GM18526 (cell line): ENCODE data around the gene RAMACL.
A peak's percentile ranks its signal among the peaks of the same experiment; 100 is the strongest.

ENCODE experiments used
- POLR2A ChIP-seq: IDR thresholded peaks from 3 replicates; pipeline ENCODE4 v1.6.1; 2011; ENCODE audit not compliant: insufficient read length; ENCODE audit errors: extremely low read depth

Gene RAMACL

DNA sequence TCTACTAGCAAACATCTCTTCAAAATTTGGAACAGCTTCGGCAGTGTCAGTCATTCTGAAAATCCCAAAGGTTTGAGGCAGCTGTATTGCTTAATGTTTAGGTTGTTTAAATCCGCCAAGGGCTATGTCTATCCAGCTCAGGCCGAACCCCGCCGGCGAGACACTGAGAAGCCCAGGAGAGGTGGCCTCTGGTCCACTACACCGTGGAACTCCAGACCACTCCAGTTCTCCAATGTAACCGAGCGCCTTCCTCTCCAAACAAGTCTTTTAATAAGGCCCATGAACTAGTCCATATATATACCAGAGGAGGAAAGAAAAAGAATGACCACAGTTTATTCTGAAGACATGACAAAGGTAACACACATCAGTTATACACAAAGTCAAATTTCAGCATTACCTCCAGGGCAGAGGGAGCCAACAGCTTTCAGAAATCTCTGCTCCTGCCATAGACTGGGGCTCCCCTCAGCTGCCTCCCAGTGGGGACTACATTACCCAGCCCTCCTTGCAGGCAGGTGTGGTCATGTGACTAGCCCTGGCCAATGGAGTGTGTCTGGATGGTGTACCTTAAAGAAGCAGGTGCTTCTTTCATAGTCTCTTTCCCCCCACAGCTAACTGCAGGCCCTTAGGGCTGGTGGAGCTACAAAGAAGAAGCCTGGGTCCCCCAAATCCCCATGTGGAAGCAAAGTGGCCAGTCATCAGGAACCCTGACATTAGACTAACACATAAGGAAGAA lies at the start of gene RAMACL:
RAMACL (minus strand) TSS at position 255 of the 733 bp plus-strand sequence; CDS start at position 54, 201 bp downstream.
- TF ChIP-seq POLR2A = no peak

DNA sequence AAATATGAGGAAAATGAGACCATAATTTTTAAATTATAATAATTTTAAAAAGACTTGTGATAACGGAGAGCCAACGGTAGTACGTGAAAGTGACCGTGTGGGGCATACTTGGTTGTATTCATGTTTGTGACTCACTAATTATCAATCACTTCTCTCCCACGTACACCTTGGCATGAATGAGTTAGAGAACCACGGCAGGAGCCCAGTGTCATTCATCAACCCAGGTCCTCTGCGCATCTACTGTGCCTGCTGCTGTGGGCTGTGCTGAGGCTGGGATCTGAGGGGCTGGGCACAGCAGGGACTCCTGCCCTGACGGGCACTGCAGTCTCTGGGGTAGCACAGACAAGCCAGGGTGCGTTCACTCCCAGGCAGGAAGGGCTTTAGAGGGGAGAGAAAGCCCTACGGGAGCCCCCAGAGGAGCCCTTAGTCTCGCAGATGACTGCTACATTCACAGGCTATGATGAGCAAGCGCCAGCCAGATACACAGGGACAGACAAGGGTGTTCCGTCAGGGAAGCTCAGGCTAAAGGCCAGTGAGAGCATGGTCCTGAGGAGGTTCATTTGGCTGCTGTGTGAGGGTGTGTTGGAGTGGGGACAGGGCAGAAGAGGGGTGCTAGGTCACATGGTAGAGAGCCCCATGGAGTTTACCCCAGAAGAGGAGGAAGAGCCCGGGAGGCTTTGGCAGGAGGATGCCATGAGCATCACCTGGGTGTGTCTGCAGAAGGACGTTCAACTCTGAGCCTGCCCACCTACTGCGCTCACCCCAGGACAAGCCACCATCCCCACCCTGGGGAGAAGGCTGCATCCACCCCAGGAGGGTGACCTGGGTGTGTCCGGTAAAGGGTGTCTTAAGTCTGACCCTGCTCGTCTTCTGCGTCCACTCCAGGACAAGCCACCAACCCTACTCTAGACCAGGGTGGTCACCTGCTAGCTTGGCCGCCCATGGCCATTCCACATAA lies 48.8 kb upstream of the RAMACL start:
- TF ChIP-seq POLR2A = no peak

DNA sequence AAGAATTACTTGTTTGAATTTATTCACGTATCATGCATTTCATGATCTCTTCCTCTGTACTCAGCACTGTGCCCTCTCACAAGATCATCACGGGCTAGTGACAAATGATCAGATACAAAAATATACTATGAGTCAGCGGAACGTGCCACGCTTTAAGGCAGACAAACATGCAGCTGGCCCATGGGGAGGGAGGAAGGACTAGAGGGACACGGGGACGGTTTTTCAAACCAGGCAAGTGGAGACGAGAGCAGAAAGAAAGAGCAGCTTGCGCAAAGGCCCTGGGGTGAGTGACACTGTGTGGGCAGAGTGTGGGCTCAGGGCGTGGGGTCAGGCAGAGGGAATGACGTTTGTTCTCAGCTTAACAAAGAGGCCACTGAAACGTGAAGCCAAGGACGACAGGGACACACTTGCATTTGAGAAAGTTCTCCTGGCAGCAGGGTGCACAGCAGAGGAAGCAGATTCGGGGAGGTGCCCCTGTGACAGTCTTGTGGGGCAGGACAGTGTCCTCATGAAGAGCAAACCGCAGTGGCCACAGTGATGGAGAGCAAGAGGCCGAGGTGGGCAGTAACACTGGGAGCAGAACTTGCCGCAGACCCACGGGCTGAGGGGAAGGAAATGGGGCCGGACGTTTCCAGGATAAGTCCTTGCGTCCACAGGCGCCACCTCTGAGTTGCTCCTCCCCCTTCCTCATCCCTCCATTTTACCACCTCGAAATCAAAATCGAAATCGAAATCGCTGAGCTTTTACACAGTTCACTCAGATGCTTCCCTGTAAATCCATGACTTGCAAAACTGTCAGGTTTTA lies 47.5 kb upstream of the RAMACL start:
- no peak for TF ChIP-seq POLR2A

DNA sequence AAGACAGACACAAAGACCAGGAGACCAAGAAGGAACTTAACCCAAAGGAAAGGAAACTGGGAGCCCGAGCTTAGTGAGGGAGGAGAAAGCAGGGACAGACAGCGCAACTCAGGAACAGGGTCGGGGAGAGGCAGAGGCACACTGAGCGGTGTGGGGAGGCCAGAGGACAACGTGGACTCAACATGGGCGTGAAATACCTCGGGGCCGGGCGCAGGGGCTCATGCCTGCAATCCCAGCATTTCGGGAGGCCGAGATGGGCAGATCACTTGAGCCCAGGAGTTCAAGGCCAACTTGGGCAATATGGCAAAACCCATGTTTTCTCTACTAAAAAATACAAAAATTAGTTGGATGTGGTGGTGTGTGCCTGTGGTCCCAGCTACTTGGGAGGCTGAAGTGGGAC lies 46.3 kb upstream of the RAMACL start:
- TF ChIP-seq POLR2A = no peak

DNA sequence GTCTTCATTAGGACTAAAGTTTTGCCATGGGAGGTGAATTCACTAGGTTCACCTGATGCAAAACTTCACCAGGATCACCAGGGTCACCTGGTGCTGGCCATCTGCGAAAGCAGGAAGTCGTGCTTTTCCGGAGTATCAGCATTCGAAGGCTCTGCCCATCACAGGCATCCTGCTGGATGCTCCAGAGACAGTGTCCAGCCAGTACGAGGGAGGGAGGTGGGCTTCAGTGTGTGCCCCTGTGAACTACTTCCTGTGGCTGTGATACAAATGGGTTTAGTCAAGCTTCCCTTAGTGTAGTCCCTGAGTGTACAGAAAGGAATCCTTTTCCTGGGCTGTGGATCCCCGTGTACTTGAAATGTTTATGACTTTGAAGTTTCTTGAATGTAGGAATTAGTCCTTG lies 44.0 kb upstream of the RAMACL start:
- no peak for TF ChIP-seq POLR2A

DNA sequence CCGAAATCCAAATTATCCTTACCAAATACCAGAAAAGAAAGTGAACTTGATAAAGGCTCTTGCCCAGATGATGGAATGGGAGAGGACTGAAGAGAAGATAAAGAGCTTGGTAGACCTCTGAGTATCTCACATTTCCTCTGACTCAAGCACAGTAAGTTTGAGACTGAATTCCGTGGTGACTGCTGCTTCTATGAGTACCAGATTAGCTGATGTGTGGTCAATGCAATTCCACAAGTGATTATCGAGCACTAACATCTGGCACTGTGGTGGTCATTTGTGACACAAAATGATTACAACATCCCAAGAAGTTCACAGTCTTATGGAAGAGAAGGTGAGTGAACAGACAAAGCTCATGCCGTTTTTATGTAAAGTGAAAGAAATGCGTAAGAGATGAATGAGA lies 43.1 kb upstream of the RAMACL start:
- TF ChIP-seq POLR2A = no peak

DNA sequence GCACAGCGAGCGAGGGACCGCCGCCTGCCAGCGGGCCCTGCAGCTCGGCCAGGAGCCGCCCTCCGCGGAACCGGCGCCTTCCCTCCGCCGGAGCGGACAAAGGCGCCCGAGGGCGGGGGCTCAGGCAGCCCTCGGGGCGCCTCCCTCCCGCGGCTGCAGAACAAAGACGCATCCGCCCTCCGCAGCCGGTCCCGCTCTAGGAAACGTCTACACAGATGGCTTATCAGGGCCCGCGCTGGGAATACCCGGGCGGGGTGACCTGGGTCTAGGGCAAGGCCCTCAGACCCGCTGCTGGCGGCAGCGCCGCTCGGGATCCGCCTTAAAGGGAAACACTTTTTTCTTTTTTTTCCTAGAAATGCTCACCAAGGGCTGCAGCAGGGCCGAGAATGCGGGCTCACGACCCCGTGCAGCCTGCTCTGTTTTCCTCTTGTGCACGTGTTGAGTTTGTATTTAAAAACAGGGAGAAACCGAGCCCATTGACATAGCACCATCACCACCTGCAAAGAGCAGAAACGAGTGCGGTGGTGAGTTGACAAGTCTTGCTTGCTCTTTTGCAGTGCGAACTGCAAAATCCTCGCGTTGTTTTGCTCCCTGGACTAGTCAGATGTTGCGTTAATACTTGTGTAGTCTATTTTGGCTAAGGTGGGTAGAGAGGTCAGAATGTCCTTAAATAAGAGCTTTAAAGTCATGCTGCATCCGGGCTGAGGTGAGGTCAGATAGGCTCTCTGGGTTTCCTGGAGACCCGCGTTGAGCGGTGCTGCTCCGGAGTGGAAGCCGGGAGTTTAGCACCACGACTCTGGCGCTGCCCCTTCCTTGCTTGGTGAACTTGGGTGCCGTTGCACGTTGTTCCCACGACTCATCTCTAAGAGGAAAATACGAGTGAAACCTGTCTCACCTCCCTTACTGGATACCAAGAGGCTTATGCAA lies 41.7 kb upstream of the RAMACL start:
- no peak for TF ChIP-seq POLR2A

DNA sequence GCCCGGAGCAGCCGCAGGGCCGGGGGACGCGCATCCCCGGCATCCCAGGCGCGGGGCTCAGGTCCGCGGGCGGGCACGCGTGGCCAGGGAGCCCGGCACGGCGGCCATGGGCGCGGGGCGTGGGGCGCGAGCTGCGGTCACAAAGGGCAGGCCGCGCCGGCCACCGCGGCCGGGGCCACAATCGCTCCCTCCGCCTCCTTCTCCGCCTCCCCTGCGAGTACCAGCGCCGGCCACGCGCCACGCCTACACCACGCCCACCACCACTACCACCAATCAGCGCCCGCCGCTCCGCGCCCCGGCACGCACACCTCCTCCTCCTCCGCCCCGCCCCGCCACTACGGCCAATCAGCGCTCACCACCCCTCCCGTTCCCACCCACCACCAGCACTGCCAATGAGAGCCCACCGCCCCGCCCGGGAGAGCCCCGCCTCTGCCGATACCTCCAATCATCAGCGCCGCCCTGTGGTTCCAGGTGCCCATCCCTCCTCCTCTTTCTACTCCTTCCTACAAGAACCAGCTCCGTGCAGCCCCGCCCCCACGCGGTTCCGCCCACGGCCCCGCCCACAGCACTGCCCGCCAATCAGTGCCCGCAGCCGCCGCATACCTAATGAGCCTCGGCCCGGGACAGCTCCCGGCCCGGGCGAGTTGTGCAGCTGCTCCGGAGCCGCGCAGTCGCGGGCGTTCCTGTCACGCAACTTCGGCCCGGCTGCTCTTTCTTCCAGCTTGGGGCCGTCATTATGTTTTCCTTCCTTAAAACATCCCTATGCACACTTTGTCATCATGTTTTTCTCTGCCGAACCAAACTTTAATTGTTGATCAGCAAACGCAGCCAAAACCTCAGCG lies 40.8 kb upstream of the RAMACL start, which contains the start of gene RPS6KA2:
RPS6KA2 (minus strand) TSS at position 219 of the 842 bp plus-strand sequence. CDS start 232 bp downstream, outside the sequence.
- TF ChIP-seq POLR2A = peak; percentile 25

DNA sequence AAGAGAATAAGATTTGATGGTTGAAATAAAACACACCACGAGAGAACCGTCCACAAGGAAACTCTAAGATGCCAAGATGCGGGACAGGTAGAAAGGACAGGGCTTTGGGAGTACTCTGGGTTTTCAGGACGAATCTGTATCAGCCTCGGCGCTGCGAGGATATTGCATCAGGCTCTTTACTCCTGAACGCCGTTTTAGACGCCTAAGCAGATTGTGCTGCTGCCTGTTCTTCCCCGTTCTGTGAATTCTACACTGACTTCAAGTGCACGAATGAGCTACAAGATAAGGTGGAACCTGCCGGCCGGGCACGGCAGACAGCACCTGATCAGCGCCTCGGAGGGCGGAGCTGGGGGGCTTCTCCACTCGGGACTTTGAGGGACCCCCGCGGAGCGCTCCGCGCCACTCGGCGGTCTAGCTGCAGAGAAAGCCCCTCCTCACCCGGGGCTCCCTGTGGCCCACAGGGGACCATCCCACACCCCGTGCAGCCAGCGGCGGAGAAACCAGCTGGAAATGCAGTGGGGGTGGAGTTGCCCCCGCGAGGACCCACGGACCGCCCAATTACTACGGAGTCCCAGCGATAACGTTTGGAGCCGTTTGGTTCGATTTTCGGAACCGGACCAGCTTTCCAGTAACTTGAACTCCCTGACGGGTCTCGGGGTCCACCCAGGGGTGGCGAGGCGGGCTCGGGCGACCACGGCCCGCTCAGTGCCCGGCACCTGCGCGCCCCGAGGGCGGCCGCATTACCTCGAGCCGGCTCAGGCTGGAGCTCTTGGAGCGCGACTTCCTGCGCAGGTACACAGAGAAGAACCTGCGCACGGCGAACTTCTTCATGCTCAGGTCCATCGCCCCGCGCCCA lies 39.9 kb upstream of the RAMACL start:
- no peak for TF ChIP-seq POLR2A

DNA sequence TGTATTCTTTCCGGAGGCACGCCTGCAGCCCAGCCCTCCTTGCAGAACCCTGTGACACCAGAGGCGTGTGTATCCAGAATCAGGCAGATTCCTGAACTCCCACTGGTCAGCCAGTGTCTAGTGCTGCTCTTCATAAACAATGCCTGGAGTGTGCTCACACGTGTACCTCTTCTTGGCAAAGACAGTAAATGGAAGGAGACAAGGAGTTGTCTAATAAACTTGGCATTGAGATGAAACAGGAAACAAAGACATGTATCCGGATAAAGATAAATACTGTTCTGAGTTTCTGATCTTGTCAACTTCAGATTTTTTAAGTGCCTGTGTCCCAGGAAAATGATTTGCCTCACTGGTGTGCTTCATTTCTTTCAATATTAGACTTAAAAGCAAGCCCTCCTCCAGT lies 38.9 kb upstream of the RAMACL start:
- no peak for TF ChIP-seq POLR2A

DNA sequence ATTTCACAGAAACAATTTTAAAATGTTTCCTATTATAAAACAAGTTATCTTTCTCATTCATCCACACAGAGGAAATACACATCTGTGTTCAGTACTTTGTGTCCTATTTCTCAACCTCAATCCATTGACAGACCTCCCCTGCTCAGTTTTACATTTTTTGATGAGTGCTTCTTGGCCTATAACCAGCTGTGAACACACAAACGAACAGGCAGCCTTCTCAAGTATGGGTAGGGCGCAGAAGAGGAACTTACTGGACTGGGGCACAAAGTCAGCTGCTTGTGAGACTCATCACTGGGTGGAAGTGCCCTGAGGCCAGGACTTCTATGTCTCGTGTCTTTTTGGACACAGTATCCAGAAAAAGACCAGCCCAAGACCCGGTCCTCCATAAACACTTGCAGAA lies 37.8 kb upstream of the RAMACL start:
- TF ChIP-seq POLR2A = no peak

DNA sequence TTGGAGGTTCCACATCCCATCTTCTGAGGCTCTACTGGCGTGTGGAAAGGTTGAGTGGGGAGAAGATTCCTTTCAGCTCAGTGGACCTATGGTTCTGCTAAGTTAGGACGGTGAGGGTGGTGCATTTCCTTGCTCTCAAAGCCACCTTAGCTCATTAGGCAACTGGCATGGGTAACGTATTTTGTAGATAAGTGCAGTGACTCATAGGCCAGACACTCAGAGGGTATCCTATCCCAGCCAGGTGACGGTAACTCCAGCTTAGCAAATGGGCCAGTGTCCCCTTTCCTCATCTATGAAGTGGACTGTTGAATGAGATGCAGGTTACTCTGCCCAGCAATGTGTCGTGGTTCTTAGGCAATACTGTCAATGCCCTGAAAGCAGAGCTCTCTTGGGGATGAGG lies 36.8 kb upstream of the RAMACL start:
- TF ChIP-seq POLR2A = no peak
